ENCODE results near the gene IKZF1.
"Not testable (repeated sequence)": the region's sequence is repeated elsewhere in the genome, so short reads cannot be mapped to it uniquely, and the experiment has no call there.

IKZF1 gene

GRCh38 chr7:50335230-50335794, 30.8 kb downstream of the IKZF1 start:
- no peak for DNase-seq

- no peak for DNase-seq
Observed at GRCh38 chr7:50335795-50336754, 31.6 kb downstream of the IKZF1 start.

GRCh38 chr7:50336894-50337703, 32.6 kb downstream of the IKZF1 start:
- DNase-seq = no peak

- not testable (repeated sequence) for DNase-seq
Observed at GRCh38 chr7:50339472-50339871, 35.0 kb downstream of the IKZF1 start.

GRCh38 chr7:50339990-50340500, 35.5 kb downstream of the IKZF1 start:
- DNase-seq = no peak

- DNase-seq = no peak
Observed at GRCh38 chr7:50341724-50342123, 37.2 kb downstream of the IKZF1 start.

- DNase-seq = no peak
Observed at GRCh38 chr7:50342616-50343114, 38.1 kb downstream of the IKZF1 start.

GRCh38 chr7:50346545-50347497, 42.3 kb downstream of the IKZF1 start:
- DNase-seq = no peak

- no peak for DNase-seq
Observed at GRCh38 chr7:50347693-50348092, 43.2 kb downstream of the IKZF1 start.

GRCh38 chr7:50348469-50349162, 44.1 kb downstream of the IKZF1 start:
- no peak for DNase-seq

- DNase-seq = no peak
Observed at GRCh38 chr7:50349399-50349798, 44.9 kb downstream of the IKZF1 start.

GRCh38 chr7:50349963-50350944, 45.7 kb downstream of the IKZF1 start:
- DNase-seq = no peak

- DNase-seq = no peak
Observed at GRCh38 chr7:50351267-50351666, 46.8 kb downstream of the IKZF1 start.

- no peak for DNase-seq
Observed at GRCh38 chr7:50352282-50352681, 47.8 kb downstream of the IKZF1 start.

- no peak for DNase-seq
Observed at GRCh38 chr7:50352751-50353150, 48.2 kb downstream of the IKZF1 start.

GRCh38 chr7:50353201-50353600, 48.7 kb downstream of the IKZF1 start:
- no peak for DNase-seq

- DNase-seq = no peak
Observed at GRCh38 chr7:50353894-50354595, 49.5 kb downstream of the IKZF1 start.

GRCh38 chr7:50355817-50356178, 51.3 kb downstream of the IKZF1 start:
- no peak for DNase-seq
